KBM-7 (cell line): ENCODE data around the gene TAF1A.
"Not testable (repeated sequence)": the region's sequence is repeated elsewhere in the genome, so short reads cannot be mapped to it uniquely, and the experiment has no call there.

ENCODE experiments used
- DNase-seq: peaks from one replicate; pipeline ENCODE4 v3.0.0-alpha.2; 2015
- in situ Hi-C: fragments of 300-500 bp; cut with MboI; formaldehyde crosslinking; loops from 2 replicates; pipeline ENCODE4 v1.14.3; 2020; ENCODE audit warnings: low sequenced_read_pairs, low pct_unique_long_range_greater_than_20kb, mixed read lengths

Gene TAF1A

GRCh38 chr1:222589462-222590302 is at the start of gene TAF1A:
TAF1A (minus strand) TSS chr1:222589933.
- in situ Hi-C loops: no loop called here
- DNase-seq: peak; percentile 80

- DNase-seq: peak; percentile 86
- in situ Hi-C loops: loop anchor here (25.0 kb wide), 1 partner anchor 172 kb away; no protein-coding TSS in a partner anchor
Measured at GRCh38 chr1:222634180-222635013, 44.7 kb upstream of the TAF1A start.

GRCh38 chr1:222632749-222633148 is 43.0 kb upstream of the TAF1A start:
- no peak for DNase-seq
- in situ Hi-C loops: loop anchor here (25.0 kb wide), 1 partner anchor 170 kb away; no protein-coding TSS in a partner anchor

GRCh38 chr1:222631611-222632208 is 42.0 kb upstream of the TAF1A start:
- no peak for DNase-seq
- in situ Hi-C loops: loop anchor here (25.0 kb wide), 1 partner anchor 169 kb away; no protein-coding TSS in a partner anchor

- in situ Hi-C loops: loop anchor here (25.0 kb wide), 1 partner anchor 168 kb away; no protein-coding TSS in a partner anchor
- DNase-seq: no peak
Measured at GRCh38 chr1:222629921-222630535, 40.3 kb upstream of the TAF1A start.

- no peak for DNase-seq
- in situ Hi-C loops: loop anchor here (25.0 kb wide), 1 partner anchor 165 kb away; no protein-coding TSS in a partner anchor
Measured at GRCh38 chr1:222627232-222627631, 37.5 kb upstream of the TAF1A start.

- DNase-seq: no peak
- in situ Hi-C loops: no loop called here
Measured at GRCh38 chr1:222624214-222624613, 34.5 kb upstream of the TAF1A start.

GRCh38 chr1:222623458-222623857 is 33.7 kb upstream of the TAF1A start:
- DNase-seq: no peak
- in situ Hi-C loops: no loop called here

- no peak for DNase-seq
- in situ Hi-C loops: no loop called here
Measured at GRCh38 chr1:222622765-222623164, 33.0 kb upstream of the TAF1A start.

- in situ Hi-C loops: no loop called here
Measured at GRCh38 chr1:222620566-222620965, 30.8 kb upstream of the TAF1A start.

GRCh38 chr1:222618880-222619596 is 29.3 kb upstream of the TAF1A start:
- in situ Hi-C loops: no loop called here
- peak; percentile 49 for DNase-seq

More at GRCh38 chr1:222620566-222620965, 30.8 kb upstream of the TAF1A start:
- DNase-seq: no peak

- peak; percentile 17 for DNase-seq
- in situ Hi-C loops: no loop called here
Measured at GRCh38 chr1:222618001-222618879, 28.5 kb upstream of the TAF1A start, which contains the start of gene MIA3. MIA3 (plus strand) TSS chr1:222618097; CDS start chr1:222618111, 14 bp downstream.

GRCh38 chr1:222617367-222617951 is 27.7 kb upstream of the TAF1A start:
- in situ Hi-C loops: no loop called here
- DNase-seq: peak; percentile 89

GRCh38 chr1:222616525-222616924 is 26.8 kb upstream of the TAF1A start:
- DNase-seq: no peak
- in situ Hi-C loops: no loop called here

- in situ Hi-C loops: no loop called here
- DNase-seq: no peak
Measured at GRCh38 chr1:222613627-222614026, 23.9 kb upstream of the TAF1A start.

GRCh38 chr1:222610728-222611127 is 21.0 kb upstream of the TAF1A start:
- no peak for DNase-seq
- in situ Hi-C loops: no loop called here

GRCh38 chr1:222609111-222609510 is 19.4 kb upstream of the TAF1A start:
- DNase-seq, in situ Hi-C loops: not testable (repeated sequence)
